Measurements from ENCODE around the gene HIVEP3. TPM values are rescaled to one million over a fixed set of nuclear protein-coding genes. Genes with fewer than 3 reads are reported as not detected.

HIVEP3 gene
- total and polyA plus RNA-seq, 2 experiments from 2014 or later: 0.57 to 5.9 TPM

DNA sequence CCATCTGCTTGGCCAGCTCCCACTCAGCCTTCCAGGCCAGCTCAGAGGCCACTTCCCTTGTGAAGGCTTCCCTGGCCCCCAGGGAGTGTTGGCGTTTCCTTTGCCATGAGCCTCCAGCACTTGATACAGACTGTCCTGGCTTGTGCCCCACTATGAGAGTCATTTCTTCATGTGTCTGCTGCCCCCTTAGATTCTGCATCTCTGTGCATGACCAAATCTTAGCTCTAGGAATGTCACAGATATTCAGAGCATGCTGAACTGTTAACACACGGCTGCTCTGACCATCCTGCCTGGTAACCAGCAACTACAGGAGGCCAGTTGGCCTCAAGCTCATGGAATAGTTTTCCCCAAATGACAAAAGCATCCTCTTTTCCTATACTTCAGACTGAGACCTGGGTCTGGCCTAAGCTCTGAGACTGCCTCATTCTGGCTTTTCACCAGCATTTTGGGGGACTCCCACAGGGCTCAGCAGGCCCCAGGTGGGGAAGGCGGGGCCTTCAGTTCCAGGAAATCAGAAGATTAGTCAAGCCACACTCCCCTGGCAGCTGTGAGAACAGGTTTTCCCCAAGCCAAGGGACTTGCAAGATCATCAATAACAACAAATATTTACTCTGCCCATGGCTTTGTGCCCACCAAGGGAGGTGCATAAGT is 251.6 kb downstream of the HIVEP3 start:
- peaks cover 11% of the 10 kb centered on the region for H3K4me1 ChIP-seq (ENCODE audit: insufficient read depth)
- H4K20me1 ChIP-seq (ENCODE audit: insufficient read depth, poor library complexity, severe bottlenecking): no peaks in the 10 kb centered on the region
- TF ChIP-seq EZH2phosphoT487 (IDR thresholded peaks at IDR 0.05; ENCODE audit: low read depth, severe bottlenecking, unreplicated experiment): no peak
- TF ChIP-seq, protein P1, sequence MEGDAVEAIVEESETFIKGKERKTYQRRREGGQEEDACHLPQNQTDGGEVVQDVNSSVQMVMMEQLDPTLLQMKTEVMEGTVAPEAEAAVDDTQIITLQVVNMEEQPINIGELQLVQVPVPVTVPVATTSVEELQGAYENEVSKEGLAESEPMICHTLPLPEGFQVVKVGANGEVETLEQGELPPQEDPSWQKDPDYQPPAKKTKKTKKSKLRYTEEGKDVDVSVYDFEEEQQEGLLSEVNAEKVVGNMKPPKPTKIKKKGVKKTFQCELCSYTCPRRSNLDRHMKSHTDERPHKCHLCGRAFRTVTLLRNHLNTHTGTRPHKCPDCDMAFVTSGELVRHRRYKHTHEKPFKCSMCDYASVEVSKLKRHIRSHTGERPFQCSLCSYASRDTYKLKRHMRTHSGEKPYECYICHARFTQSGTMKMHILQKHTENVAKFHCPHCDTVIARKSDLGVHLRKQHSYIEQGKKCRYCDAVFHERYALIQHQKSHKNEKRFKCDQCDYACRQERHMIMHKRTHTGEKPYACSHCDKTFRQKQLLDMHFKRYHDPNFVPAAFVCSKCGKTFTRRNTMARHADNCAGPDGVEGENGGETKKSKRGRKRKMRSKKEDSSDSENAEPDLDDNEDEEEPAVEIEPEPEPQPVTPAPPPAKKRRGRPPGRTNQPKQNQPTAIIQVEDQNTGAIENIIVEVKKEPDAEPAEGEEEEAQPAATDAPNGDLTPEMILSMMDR (IDR thresholded peaks at IDR 0.05; ENCODE audit: poor library complexity): no peak
- no peak for TF ChIP-seq EZH2 (IDR thresholded peaks at IDR 0.05; ENCODE audit: borderline replicate concordance)
- no peaks in the 10 kb centered on the region for H3K27me3 ChIP-seq
- no peaks in the 10 kb centered on the region for H3K36me3 ChIP-seq (replicated peaks; ENCODE audit: insufficient read depth, low read depth)
- H3K27ac ChIP-seq: no peak overlapping the region
- H3K79me2 ChIP-seq: no peaks in the 10 kb centered on the region
- 77% methylated on average over 3 of the region's 3 CpGs for WGBS (ENCODE audit: low lambda C conversion rate, missing lambda C conversion rate)
- no peak overlapping the region for H3K4me2 ChIP-seq
- DNase-seq (ENCODE audit: low spot score): no peak
- H3K9me3 ChIP-seq (ENCODE audit: low read depth): no peaks in the 10 kb centered on the region
- no peak overlapping the region for H3K4me3 ChIP-seq
- no peak overlapping the region for H2AFZ ChIP-seq
- no peaks in the 10 kb centered on the region for H3K9me2 ChIP-seq (replicated peaks; ENCODE audit: insufficient read depth)

DNA sequence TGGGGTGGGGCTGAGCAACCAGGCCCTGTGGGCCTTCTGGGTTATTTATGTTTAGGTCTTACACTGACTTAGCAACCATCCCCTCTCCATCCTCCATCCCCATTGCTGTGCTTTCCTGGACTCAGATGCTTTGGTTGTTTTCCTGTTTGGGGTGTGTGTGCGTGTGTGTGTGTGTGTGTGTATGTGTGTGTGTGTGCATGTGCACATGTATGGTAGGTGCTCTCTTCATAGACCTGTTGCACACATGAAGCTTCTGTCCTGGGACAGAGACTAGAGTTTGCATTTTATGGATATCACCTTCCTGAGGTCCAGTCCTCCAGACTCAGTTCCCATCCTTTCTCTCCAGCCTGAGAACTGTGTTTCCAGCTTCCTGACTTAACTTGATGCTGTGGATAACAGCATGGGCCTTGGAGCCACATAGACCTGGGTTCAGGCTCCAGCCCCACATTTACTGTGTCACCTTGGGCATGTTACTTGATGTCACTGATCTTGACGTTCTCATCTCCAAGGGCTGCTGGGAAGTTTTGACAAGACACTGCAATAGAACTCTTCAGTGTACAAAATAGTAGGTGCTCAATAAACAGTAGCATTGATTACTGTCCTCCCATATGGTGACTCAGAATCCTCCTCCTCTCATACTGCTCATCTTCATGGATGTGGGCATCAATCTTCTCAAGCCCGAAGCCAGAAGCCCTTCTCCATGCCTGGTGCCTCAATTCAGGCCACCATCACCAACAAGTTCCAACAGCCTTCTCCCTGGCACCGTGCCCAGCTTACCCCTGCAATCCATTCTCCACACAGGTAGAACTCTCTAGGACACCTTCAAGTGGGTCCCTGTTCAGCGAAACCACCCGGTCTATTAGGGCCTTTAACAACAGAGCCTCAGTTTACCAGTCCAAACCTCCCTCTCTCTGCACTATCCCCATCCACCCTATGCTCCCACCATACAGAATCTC is 252.5 kb downstream of the HIVEP3 start:
- peak overlapping the region; percentile 68 for H3K27ac ChIP-seq
- H3K9me2 ChIP-seq (replicated peaks; ENCODE audit: insufficient read depth): no peaks in the 10 kb centered on the region
- H3K27me3 ChIP-seq: peaks cover 4% of the 10 kb centered on the region
- TF ChIP-seq EZH2phosphoT487 (IDR thresholded peaks at IDR 0.05; ENCODE audit: low read depth, severe bottlenecking, unreplicated experiment): no peak
- no peaks in the 10 kb centered on the region for H3K9me3 ChIP-seq (ENCODE audit: low read depth)
- H4K20me1 ChIP-seq (ENCODE audit: insufficient read depth, poor library complexity, severe bottlenecking): no peaks in the 10 kb centered on the region
- peaks cover 12% of the 10 kb centered on the region for H3K4me1 ChIP-seq (ENCODE audit: insufficient read depth)
- no peak for DNase-seq (ENCODE audit: low spot score)
- no peaks in the 10 kb centered on the region for H3K79me2 ChIP-seq
- no peaks in the 10 kb centered on the region for H3K36me3 ChIP-seq (replicated peaks; ENCODE audit: insufficient read depth, low read depth)
- 96% methylated on average over 6 of the region's 6 CpGs for WGBS (ENCODE audit: low lambda C conversion rate, missing lambda C conversion rate)
- H2AFZ ChIP-seq: no peak overlapping the region
- H3K4me2 ChIP-seq: no peak overlapping the region
- H3K4me3 ChIP-seq: no peak overlapping the region

DNA sequence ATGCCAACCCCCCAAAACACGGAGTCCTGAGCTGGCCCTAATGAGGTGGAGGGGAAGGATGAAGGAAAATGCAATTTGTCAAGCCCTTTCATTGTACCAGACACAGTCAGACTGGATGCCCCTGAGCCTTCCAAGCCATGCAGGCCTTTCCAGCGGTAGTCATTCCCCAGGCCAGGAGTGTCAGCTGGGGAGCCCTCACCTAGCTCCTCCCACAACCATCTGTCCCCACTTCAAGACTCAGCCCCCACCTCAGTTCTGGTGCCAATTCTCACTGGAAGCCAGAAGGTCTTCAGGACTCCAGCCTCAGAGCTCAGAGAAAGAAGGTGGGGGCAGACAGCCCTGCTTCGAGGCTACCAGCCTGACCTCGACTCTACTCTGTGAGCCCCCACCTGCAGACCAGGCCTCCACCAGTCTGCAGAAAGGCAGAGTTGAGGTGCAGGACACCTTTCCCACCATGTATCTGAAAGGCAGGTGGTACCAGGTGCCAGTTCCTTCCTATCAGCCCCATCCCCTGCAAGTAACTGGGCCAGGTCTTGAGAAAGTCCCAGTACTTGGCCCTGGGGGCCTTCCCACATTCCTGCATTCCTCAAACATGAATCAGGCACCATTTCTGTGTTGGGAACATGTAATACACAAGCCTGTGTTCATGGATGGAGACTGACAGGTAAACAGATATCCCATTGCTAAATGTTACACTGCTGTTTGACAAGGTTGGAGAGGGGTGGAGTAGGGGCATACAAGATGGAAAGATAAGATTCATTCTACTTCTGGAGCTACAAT is 253.7 kb downstream of the HIVEP3 start:
- Histone ChIP-seq H3K4me2 (no peak overlapping the region), H3K4me1 (ENCODE audit: insufficient read depth) (peaks cover 12% of the 10 kb centered on the region), H3K27ac (peak overlapping the region; percentile 80), H3K36me3 (replicated peaks; ENCODE audit: insufficient read depth, low read depth) (no peaks in the 10 kb centered on the region), H3K9me2 (replicated peaks; ENCODE audit: insufficient read depth) (no peaks in the 10 kb centered on the region), H3K27me3 (peaks cover 16% of the 10 kb centered on the region), H3K9me3 (ENCODE audit: low read depth) (no peaks in the 10 kb centered on the region), H3K4me3 (no peak overlapping the region), H4K20me1 (ENCODE audit: insufficient read depth, poor library complexity, severe bottlenecking) (no peaks in the 10 kb centered on the region), H3K79me2 (no peaks in the 10 kb centered on the region), H2AFZ (no peak overlapping the region)
- TF ChIP-seq, protein P1 (IDR thresholded peaks at IDR 0.05; ENCODE audit: poor library complexity): no peak
- TF ChIP-seq EZH2 (IDR thresholded peaks at IDR 0.05; ENCODE audit: borderline replicate concordance) (no peak), EZH2phosphoT487 (IDR thresholded peaks at IDR 0.05; ENCODE audit: low read depth, severe bottlenecking, unreplicated experiment) (no peak)
- peak; percentile 68 for DNase-seq (ENCODE audit: low spot score)
- WGBS (ENCODE audit: low lambda C conversion rate, missing lambda C conversion rate): 82% methylated on average over 4 of the region's 4 CpGs
